MM.1S (cell line): ENCODE measurements around the gene PLSCR2.

ENCODE experiments used
- DNase-seq: peaks from one replicate; pipeline ENCODE4 v3.0.0-alpha.2; 2015
- H2AFZ ChIP-seq: fragments of 300-600 bp; sonication (generic); 2 replicates; pipeline ENCODE4 v1.6.0; 2016; ENCODE audit warnings: antibody characterized with exemption, low read length
- H3F3A ChIP-seq: fragments of 300-600 bp; sonication (generic); 2 replicates; pipeline ENCODE4 v1.6.1; 2016; ENCODE audit warnings: mild to moderate bottlenecking, antibody characterized with exemption, low read length, moderate library complexity, mixed read lengths; ENCODE audit not compliant: insufficient read depth
- H3K27ac ChIP-seq: fragments of 300-600 bp; sonication (generic); 2 replicates; pipeline ENCODE4 v1.5.1; 2016; ENCODE audit warnings: mild to moderate bottlenecking, low read length
- H3K27me3 ChIP-seq: fragments of 300-600 bp; sonication (generic); replicated peaks from 2 replicates; pipeline ENCODE4 v1.6.0; 2016; ENCODE audit warnings: low read length; ENCODE audit not compliant: insufficient read depth
- H3K36me3 ChIP-seq: fragments of 300-600 bp; sonication (generic); replicated peaks from 2 replicates; pipeline ENCODE4 v1.6.1; 2016; ENCODE audit warnings: mild to moderate bottlenecking, low read length, mixed read lengths; ENCODE audit not compliant: insufficient read depth
- H3K4me1 ChIP-seq: fragments of 300-600 bp; sonication (generic); 2 replicates; pipeline ENCODE4 v1.6.1; 2016; ENCODE audit warnings: low read length, mixed read lengths
- H3K4me2 ChIP-seq: fragments of 300-600 bp; sonication (generic); 2 replicates; pipeline ENCODE4 v1.6.0; 2016; ENCODE audit warnings: low read depth, low read length
- H3K4me3 ChIP-seq: fragments of 300-600 bp; sonication (generic); 2 replicates; pipeline ENCODE4 v1.5.1; 2016; ENCODE audit warnings: low read length, mixed read lengths
- H3K79me2 ChIP-seq: fragments of 300-600 bp; sonication (generic); 2 replicates; pipeline ENCODE4 v1.6.1; 2016; ENCODE audit warnings: mixed run types, low read length, mixed read lengths
- H3K9ac ChIP-seq: fragments of 300-600 bp; sonication (generic); 2 replicates; pipeline ENCODE4 v1.6.1; 2016; ENCODE audit warnings: low read length, mixed read lengths
- H3K9me2 ChIP-seq: fragments of 300-600 bp; sonication (generic); replicated peaks from 2 replicates; pipeline ENCODE4 v1.6.1; 2016; ENCODE audit warnings: mild to moderate bottlenecking, low read length, mixed read lengths; ENCODE audit not compliant: insufficient read depth
- H3K9me3 ChIP-seq: fragments of 300-600 bp; sonication (generic); replicated peaks from 2 replicates; pipeline ENCODE4 v1.6.1; 2016; ENCODE audit warnings: mild to moderate bottlenecking, low read length, mixed read lengths; ENCODE audit not compliant: insufficient read depth
- H4K20me1 ChIP-seq: fragments of 300-600 bp; sonication (generic); 2 replicates; pipeline ENCODE4 v1.6.1; 2016; ENCODE audit warnings: mild to moderate bottlenecking, low read length, moderate library complexity, mixed read lengths; ENCODE audit not compliant: insufficient read depth
- EZH2 ChIP-seq: fragments of 300-600 bp; sonication (generic); optimal IDR thresholded peaks from 2 replicates; pipeline ENCODE3; 2017; ENCODE audit warnings: low read depth, mild to moderate bottlenecking, antibody characterized with exemption, low read length, mixed read lengths
- EZH2phosphoT487 ChIP-seq: fragments of 300-600 bp; sonication (generic); IDR thresholded peaks from 2 replicates; pipeline ENCODE4 v1.6.1; 2018; ENCODE audit warnings: antibody characterized with exemption, low read length
- TF ChIP-seq, protein P1 (sequence below): fragments of 300-600 bp; sonication (generic); IDR thresholded peaks from 2 replicates; pipeline ENCODE4 v1.5.1; 2016; ENCODE audit warnings: antibody characterized with exemption, low read length, mixed read lengths

The PLSCR2 gene

DNA sequence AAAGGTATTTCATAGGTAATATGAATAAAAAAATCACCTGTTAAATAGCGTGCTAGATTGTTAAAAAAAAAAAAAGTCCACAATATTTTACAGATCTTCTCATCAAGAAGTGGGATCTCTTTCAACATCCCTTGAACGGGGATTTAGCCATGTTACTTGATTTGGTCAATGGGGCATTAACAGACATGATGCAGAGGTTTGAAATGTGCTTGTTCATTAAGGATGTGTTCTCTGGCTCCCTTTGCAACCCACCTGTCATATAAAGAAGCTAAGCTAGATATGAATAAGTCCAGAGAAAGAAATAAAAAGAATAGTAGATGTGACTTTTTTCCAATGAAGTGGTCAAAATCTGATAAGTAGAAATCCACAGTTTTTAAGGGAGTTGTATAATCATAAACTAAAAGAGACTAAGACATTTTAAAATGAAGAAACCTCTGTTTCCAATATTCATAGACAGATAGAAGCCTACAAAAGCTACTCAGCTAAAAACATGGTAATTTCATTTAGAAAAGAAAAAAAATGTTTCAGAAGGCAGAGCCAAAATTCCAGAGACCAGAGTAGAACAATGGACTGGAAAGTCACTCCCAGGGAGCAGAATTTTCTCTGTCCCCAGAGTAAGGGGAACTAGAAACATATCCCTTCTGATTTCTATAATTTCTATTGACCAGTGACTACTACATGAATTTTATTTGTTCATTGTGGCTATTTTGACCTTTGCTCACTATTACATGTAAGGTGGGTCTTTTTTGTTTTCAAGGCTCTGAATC is 79.2 kb downstream of the PLSCR2 start:
- no peak overlapping the region for H3K4me3 ChIP-seq
- H3K79me2 ChIP-seq, result no peaks in the 10 kb centered on the region
- no peak for DNase-seq
- H3K27me3 ChIP-seq, result no peaks in the 10 kb centered on the region
- H3K9me2 ChIP-seq, result no peaks in the 10 kb centered on the region
- no peaks in the 10 kb centered on the region for H3K4me1 ChIP-seq
- H3K4me2 ChIP-seq, result no peak overlapping the region
- no peaks in the 10 kb centered on the region for H3K36me3 ChIP-seq
- no peak for TF ChIP-seq EZH2
- TF ChIP-seq, protein P1, sequence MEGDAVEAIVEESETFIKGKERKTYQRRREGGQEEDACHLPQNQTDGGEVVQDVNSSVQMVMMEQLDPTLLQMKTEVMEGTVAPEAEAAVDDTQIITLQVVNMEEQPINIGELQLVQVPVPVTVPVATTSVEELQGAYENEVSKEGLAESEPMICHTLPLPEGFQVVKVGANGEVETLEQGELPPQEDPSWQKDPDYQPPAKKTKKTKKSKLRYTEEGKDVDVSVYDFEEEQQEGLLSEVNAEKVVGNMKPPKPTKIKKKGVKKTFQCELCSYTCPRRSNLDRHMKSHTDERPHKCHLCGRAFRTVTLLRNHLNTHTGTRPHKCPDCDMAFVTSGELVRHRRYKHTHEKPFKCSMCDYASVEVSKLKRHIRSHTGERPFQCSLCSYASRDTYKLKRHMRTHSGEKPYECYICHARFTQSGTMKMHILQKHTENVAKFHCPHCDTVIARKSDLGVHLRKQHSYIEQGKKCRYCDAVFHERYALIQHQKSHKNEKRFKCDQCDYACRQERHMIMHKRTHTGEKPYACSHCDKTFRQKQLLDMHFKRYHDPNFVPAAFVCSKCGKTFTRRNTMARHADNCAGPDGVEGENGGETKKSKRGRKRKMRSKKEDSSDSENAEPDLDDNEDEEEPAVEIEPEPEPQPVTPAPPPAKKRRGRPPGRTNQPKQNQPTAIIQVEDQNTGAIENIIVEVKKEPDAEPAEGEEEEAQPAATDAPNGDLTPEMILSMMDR, result no peak
- no peak for TF ChIP-seq EZH2phosphoT487
- H3K27ac ChIP-seq, result no peak overlapping the region
- no peak overlapping the region for H2AFZ ChIP-seq
- H3K9me3 ChIP-seq, result no peaks in the 10 kb centered on the region
- no peaks in the 10 kb centered on the region for H4K20me1 ChIP-seq
- H3F3A ChIP-seq, result no peaks in the 10 kb centered on the region
- H3K9ac ChIP-seq, result no peak overlapping the region

DNA sequence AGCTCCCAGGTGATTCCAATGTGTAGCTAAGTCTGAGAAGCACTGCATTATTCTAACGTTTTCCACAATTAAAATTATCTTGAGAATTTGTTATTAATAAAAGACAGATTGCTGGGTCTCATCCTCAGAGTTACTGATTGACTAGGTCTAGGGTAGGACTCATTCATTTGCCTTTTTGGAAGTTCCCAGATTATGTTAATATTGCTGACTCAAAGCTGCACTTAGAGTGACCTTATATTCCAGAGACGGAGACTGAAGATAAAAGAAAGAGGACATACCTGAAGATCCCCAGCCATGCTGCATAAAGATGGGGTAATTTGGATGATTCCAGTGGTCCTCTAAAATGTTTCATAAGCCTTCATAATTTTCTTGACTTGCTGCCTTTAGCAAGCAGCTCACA is 81.8 kb downstream of the PLSCR2 start:
- H3K36me3 ChIP-seq, result no peaks in the 10 kb centered on the region
- H4K20me1 ChIP-seq, result no peaks in the 10 kb centered on the region
- H2AFZ ChIP-seq, result no peak overlapping the region
- H3K4me2 ChIP-seq, result no peak overlapping the region
- no peak overlapping the region for H3K9ac ChIP-seq
- no peaks in the 10 kb centered on the region for H3K9me3 ChIP-seq
- no peaks in the 10 kb centered on the region for H3K9me2 ChIP-seq
- no peaks in the 10 kb centered on the region for H3K4me1 ChIP-seq
- H3K4me3 ChIP-seq, result no peak overlapping the region
- TF ChIP-seq, protein P1, result no peak
- TF ChIP-seq EZH2phosphoT487 (no peak), EZH2 (no peak)
- no peak overlapping the region for H3K27ac ChIP-seq
- H3K27me3 ChIP-seq, result no peaks in the 10 kb centered on the region
- DNase-seq, result no peak
- H3F3A ChIP-seq, result no peaks in the 10 kb centered on the region
- no peaks in the 10 kb centered on the region for H3K79me2 ChIP-seq

DNA sequence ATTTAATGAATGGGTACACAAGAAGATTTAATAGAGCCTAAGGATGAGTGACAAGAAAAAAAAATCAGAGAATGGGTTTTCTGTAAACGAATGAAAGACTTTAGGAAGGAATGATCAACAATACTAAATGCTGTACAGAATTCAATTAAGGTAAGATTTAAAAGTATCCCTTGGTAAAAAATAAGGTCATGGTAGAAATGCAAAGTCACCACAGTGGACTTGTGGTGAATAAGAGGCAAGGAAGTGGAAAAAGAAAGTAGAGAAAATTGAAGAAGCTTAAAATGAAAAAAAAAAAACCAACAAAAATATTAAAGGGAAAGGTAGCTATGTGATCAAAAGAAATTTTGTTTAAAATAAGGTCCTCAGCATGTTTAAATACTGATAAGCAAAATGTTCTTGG is 82.4 kb downstream of the PLSCR2 start:
- Histone ChIP-seq H4K20me1 (no peaks in the 10 kb centered on the region), H3K9me2 (no peaks in the 10 kb centered on the region), H3K4me2 (no peak overlapping the region), H2AFZ (no peak overlapping the region), H3K36me3 (no peaks in the 10 kb centered on the region), H3K4me3 (no peak overlapping the region), H3K27me3 (no peaks in the 10 kb centered on the region), H3K9me3 (no peaks in the 10 kb centered on the region), H3F3A (no peaks in the 10 kb centered on the region), H3K27ac (no peak overlapping the region), H3K4me1 (no peaks in the 10 kb centered on the region), H3K79me2 (no peaks in the 10 kb centered on the region), H3K9ac (no peak overlapping the region)
- no peak for TF ChIP-seq EZH2
- TF ChIP-seq, protein P1, result no peak
- no peak for TF ChIP-seq EZH2phosphoT487
- no peak for DNase-seq
